SU-DHL-6 (cell line): ENCODE data around the gene PIGP.

Experiments used
- H2AFZ ChIP-seq: fragments of 200-600 bp; sonication (generic); 2 replicates; pipeline ENCODE4 v1.6.1; 2014; ENCODE audit warnings: low read depth, mild to moderate bottlenecking, moderate library complexity, mixed read lengths, antibody characterized with exemption, low read length; ENCODE audit not compliant: severe bottlenecking
- H3F3A ChIP-seq: fragments of 200-600 bp; shearing (Covaris generic); 2 replicates; pipeline ENCODE4 v1.6.0; 2016; ENCODE audit warnings: antibody characterized with exemption, mild to moderate bottlenecking; ENCODE audit not compliant: insufficient read depth
- H3K27ac ChIP-seq: fragments of 200-600 bp; sonication (generic); 2 replicates; pipeline ENCODE4 v1.5.1; 2016; ENCODE audit warnings: low read depth, mild to moderate bottlenecking, low read length, moderate library complexity, mixed read lengths
- H3K27me3 ChIP-seq: fragments of 200-600 bp; sonication (generic), shearing (Covaris generic); 2 replicates; pipeline ENCODE4 v1.6.0; 2014; ENCODE audit warnings: mild to moderate bottlenecking, low read length
- H3K36me3 ChIP-seq: fragments of 200-600 bp; sonication (generic); 2 replicates; pipeline ENCODE4 v1.6.1; 2014; ENCODE audit warnings: mild to moderate bottlenecking, low read length, mixed read lengths
- H3K4me2 ChIP-seq: fragments of 300-600, 200-600 bp; shearing (Covaris generic), sonication (generic); 2 replicates; pipeline ENCODE4 v1.6.0; 2014; ENCODE audit warnings: low read length, low read depth, mild to moderate bottlenecking; ENCODE audit not compliant: poor library complexity, severe bottlenecking
- H3K4me3 ChIP-seq: fragments of 200-600 bp; sonication (generic); 2 replicates; pipeline ENCODE4 v1.5.1; 2014; ENCODE audit warnings: antibody characterized with exemption, low read length, mild to moderate bottlenecking, mixed read lengths; ENCODE audit not compliant: insufficient read depth, poor library complexity, severe bottlenecking
- H3K79me2 ChIP-seq: fragments of 200-600 bp; sonication (generic); 2 replicates; pipeline ENCODE4 v1.6.1; 2014; ENCODE audit warnings: mild to moderate bottlenecking, low read length, moderate library complexity; ENCODE audit not compliant: insufficient read depth
- H3K9ac ChIP-seq: fragments of 200-600 bp; sonication (generic); 2 replicates; pipeline ENCODE4 v1.7.0; 2014; ENCODE audit warnings: mild to moderate bottlenecking, low read length
- H3K9me2 ChIP-seq: fragments of 200-600 bp; sonication (generic); replicated peaks from 2 replicates; pipeline ENCODE4 v1.6.1; 2014; ENCODE audit warnings: low read length; ENCODE audit not compliant: insufficient read depth
- H3K9me3 ChIP-seq: fragments of 200-600 bp; sonication (generic); 2 replicates; pipeline ENCODE4 v1.6.1; 2014; ENCODE audit warnings: low read length, mixed read lengths; ENCODE audit not compliant: insufficient read depth
- H4K20me1 ChIP-seq: fragments of 200-600 bp; sonication (generic); 2 replicates; pipeline ENCODE4 v1.6.1; 2014; ENCODE audit warnings: low read depth, mild to moderate bottlenecking, antibody characterized with exemption, low read length, moderate library complexity, mixed read lengths
- CTCF ChIP-seq: fragments of 200-600 bp; sonication (generic); IDR thresholded peaks from one replicate; pipeline ENCODE4 v1.5.1; 2017; ENCODE audit warnings: antibody characterized with exemption, mild to moderate bottlenecking, low read length, moderate library complexity; ENCODE audit not compliant: insufficient read depth, poor library complexity, severe bottlenecking
- EZH2phosphoT487 ChIP-seq: fragments of 200-600 bp; sonication (generic), shearing (Covaris generic); conservative IDR thresholded peaks from 2 replicates; pipeline ENCODE4 v1.6.1; 2018; ENCODE audit warnings: mild to moderate bottlenecking, antibody characterized with exemption, low read length, moderate library complexity, mixed read lengths

Gene PIGP

GRCh38 chr21:37087188-37087587 lies 14.3 kb upstream of the PIGP start:
- H3K9me3 ChIP-seq = no peaks in the 10 kb centered on the region
- H3K4me3 ChIP-seq = no peak overlapping the region
- H3K4me2 ChIP-seq = no peak overlapping the region
- no peaks in the 10 kb centered on the region; the same call in 1 of the 2 replicates for H4K20me1 ChIP-seq
- no peak overlapping the region for H3K9ac ChIP-seq
- no peaks in the 10 kb centered on the region for H3K9me2 ChIP-seq
- TF ChIP-seq CTCF (no peak), EZH2phosphoT487 (no peak)
- H3K27ac ChIP-seq = no peak overlapping the region
- H3K27me3 ChIP-seq = no peaks in the 10 kb centered on the region
- no peak overlapping the region for H2AFZ ChIP-seq
- no peaks in the 10 kb centered on the region; the same call in 1 of the 2 replicates for H3K36me3 ChIP-seq
- no peaks in the 10 kb centered on the region for H3F3A ChIP-seq
- peaks cover 60% of the 10 kb centered on the region for H3K79me2 ChIP-seq

GRCh38 chr21:37085726-37086125 lies 12.9 kb upstream of the PIGP start:
- H4K20me1 ChIP-seq = no peaks in the 10 kb centered on the region; the same call in 1 of the 2 replicates
- H3K9me3 ChIP-seq = no peaks in the 10 kb centered on the region
- H3K36me3 ChIP-seq = no peaks in the 10 kb centered on the region
- no peaks in the 10 kb centered on the region for H3F3A ChIP-seq
- H3K4me3 ChIP-seq = no peak overlapping the region
- no peaks in the 10 kb centered on the region for H3K27me3 ChIP-seq
- no peak overlapping the region for H3K4me2 ChIP-seq
- H3K9ac ChIP-seq = no peak overlapping the region
- TF ChIP-seq EZH2phosphoT487 = no peak
- TF ChIP-seq CTCF = no peak
- no peaks in the 10 kb centered on the region for H3K9me2 ChIP-seq
- no peak overlapping the region for H3K27ac ChIP-seq
- no peak overlapping the region for H2AFZ ChIP-seq
- peaks cover 75% of the 10 kb centered on the region for H3K79me2 ChIP-seq

- Histone ChIP-seq H3K9ac (no peak overlapping the region), H3K79me2 (peaks cover 97% of the 10 kb centered on the region), H3F3A (peaks cover 8% of the 10 kb centered on the region; the same call in 1 of the 2 replicates), H3K4me2 (no peak overlapping the region), H3K27ac (no peak overlapping the region), H3K9me3 (no peaks in the 10 kb centered on the region), H3K36me3 (no peaks in the 10 kb centered on the region), H3K27me3 (no peaks in the 10 kb centered on the region), H3K9me2 (no peaks in the 10 kb centered on the region), H4K20me1 (peaks cover 4% of the 10 kb centered on the region; the same call in 1 of the 2 replicates), H2AFZ (no peak overlapping the region), H3K4me3 (no peak overlapping the region)
- TF ChIP-seq EZH2phosphoT487 (no peak), CTCF (no peak)
Measured at GRCh38 chr21:37082856-37083528, 10.1 kb upstream of the PIGP start.
